Activated naive CD4-positive, alpha-beta T cell treated with anti-CD3 and anti-CD28 coated beads, Interleukin-2, amount 50 U/mL, for 24 hours (primary cell): ENCODE results near the gene SNX6.
"Not testable (repeated sequence)": the region's sequence is repeated elsewhere in the genome, so short reads cannot be mapped to it uniquely, and the experiment has no call there.

Experiments
- H3K27ac Mint-ChIP-seq: one replicate; pipeline ENCODE4 v1.8.0; 2021; ENCODE audit warnings: mild to moderate bottlenecking, mixed read lengths
- H3K27me3 Mint-ChIP-seq: one replicate; pipeline ENCODE4 v1.8.0; 2021; ENCODE audit warnings: mixed read lengths
- H3K36me3 Mint-ChIP-seq: one replicate; pipeline ENCODE4 v1.8.0; 2021; ENCODE audit warnings: mixed read lengths
- H3K4me1 Mint-ChIP-seq: one replicate; pipeline ENCODE4 v1.8.0; 2021; ENCODE audit warnings: mixed read lengths
- H3K4me3 Mint-ChIP-seq: one replicate; pipeline ENCODE4 v1.8.0; 2021; ENCODE audit warnings: mild to moderate bottlenecking, mixed read lengths
- H3K9me3 Mint-ChIP-seq: one replicate; pipeline ENCODE4 v1.8.0; 2021; ENCODE audit warnings: mixed read lengths

The SNX6 gene

DNA sequence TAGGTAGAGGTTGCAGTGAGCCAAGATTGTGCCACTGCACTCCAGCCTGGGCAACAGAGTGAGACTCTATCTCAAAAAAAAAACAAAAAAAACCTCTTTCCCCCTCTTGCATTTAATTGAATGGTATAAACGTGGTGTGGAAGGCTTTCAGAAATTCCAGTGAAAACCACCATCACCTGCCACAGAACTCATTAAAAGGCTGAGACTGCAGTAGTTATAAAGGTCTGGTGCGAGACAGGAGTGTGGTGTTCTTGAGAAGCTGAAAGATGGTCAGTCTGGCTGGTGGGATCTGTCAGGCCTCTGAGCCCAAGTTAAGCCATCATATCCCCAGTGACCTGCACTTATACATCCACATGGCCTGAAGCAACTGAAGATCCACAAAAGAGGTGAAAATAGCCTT lies 20.1 kb upstream of the SNX6 start:
- not testable (repeated sequence) for H3K36me3 Mint-ChIP-seq, H3K27ac Mint-ChIP-seq, H3K4me1 Mint-ChIP-seq, H3K4me3 Mint-ChIP-seq, H3K9me3 Mint-ChIP-seq, H3K27me3 Mint-ChIP-seq

DNA sequence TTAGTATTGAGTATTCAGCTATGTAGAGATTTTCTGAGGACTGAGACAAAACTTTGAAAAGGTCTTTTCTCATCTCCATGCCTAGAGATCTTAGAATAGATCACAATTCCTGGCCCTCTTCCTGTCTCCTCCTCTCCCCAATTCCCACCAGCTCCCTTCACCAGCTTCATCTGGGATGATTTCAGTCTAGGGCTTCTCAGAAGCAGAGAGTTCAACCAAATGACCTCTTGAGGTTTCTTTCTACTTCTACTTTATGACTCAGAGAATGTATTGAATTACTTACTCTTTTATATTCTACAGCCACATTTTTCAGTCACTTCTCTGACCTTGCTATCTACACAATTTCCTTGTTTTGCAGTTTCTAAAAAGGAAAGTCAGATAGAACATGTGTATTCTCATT lies 19.4 kb upstream of the SNX6 start:
- Mint-ChIP-seq H3K36me3 (no peaks in the 10 kb centered on the region), H3K27ac (no peak overlapping the region), H3K4me1 (no peaks in the 10 kb centered on the region), H3K4me3 (no peak overlapping the region), H3K27me3 (no peaks in the 10 kb centered on the region), H3K9me3 (no peaks in the 10 kb centered on the region)

DNA sequence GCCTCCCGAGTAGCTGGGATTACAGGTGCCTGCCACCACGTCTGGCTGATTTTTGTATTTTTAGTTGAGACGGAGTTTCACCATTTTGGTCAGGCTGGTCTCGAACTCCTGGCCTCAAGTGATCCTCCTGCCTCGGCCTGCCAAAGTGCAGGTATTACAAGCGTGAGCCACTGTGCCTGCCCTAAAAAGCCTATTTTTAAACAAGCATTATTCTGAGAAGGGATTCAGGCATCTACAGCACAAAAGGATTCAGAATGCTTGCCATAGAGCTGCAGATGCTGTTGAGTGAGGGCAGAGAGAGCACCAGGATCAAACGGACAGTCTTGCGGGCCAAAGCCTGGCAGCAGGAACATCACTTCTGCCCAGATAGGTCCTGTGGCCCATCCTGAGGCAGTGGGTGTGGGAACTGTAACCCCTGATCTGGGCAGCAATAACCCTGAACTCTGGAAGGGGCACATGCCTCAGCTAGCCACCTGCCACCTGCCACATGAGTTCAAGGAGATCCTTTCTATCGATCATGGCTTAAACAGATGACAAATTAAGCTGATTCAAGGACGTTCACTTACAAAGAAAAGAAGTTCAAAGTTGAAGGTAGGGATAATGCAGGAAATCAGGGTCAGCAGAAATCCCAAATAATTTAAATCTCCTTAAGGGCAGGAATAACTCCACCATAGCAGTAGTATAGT lies 16.8 kb upstream of the SNX6 start:
- H3K9me3 Mint-ChIP-seq, result no peaks in the 10 kb centered on the region
- no peaks in the 10 kb centered on the region for H3K36me3 Mint-ChIP-seq
- no peak overlapping the region for H3K27ac Mint-ChIP-seq
- no peak overlapping the region for H3K4me3 Mint-ChIP-seq
- no peaks in the 10 kb centered on the region for H3K27me3 Mint-ChIP-seq
- no peaks in the 10 kb centered on the region for H3K4me1 Mint-ChIP-seq

DNA sequence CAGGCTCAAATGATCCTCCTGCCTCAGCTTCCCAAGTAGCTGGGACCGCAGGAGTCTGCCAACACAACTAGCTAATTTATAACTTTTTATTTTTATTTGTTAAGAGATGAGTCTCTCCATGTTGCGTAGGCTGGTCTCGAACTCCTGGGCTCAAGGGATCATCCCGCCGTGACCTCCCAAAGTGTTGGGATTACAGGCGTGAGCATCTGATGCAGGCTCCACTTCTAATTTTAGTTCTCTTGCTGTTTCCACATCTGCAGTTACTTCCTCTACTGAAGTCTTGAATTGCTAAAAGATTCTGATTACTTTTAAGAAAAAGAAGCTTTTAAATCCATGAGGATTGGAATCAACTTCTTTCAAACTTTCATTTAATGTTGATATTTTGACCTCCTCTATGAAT lies 13.4 kb upstream of the SNX6 start:
- no peak overlapping the region for H3K4me3 Mint-ChIP-seq
- H3K27ac Mint-ChIP-seq, result no peak overlapping the region
- no peaks in the 10 kb centered on the region for H3K36me3 Mint-ChIP-seq
- H3K4me1 Mint-ChIP-seq, result no peaks in the 10 kb centered on the region
- H3K27me3 Mint-ChIP-seq, result no peaks in the 10 kb centered on the region
- H3K9me3 Mint-ChIP-seq, result no peaks in the 10 kb centered on the region

DNA sequence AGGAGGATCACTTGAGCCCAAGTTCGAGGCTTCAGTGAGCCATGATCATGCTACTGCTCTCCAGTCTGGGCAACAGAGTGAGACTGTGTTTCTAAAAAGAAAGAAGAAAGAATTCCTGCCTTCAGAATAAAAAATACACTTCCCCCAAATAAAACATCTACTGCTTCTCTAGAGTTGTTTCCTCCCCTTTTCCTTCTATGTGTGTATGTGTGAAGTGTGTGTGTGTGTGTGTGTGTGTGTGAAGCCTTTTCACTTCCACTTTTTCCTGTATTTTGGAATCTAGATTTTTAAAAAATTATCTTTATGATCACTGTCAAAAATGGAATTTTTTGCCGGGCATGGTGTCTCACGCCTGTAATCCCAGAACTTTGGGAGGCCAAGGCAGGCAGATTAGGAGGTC lies 12.6 kb upstream of the SNX6 start:
- no peaks in the 10 kb centered on the region for H3K9me3 Mint-ChIP-seq
- H3K27me3 Mint-ChIP-seq, result no peaks in the 10 kb centered on the region

DNA sequence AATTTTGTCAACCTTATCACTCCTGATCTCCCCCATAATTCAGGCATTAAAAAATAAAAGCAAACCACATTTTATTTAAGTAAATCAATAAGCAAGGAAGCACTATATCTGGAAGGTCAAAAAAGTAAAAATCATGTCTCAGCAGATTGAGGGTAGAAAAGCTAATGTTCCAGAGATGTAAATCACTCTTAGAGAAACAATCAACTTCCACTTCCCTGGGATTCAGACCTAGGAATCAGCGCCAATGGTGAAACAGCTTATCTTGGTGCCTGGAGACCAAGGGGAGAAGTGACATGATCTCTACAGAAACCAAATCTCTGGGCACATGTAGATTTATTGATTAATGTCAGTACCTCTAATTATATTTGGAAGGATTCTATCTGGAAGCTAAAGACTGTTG lies 10.9 kb upstream of the SNX6 start:
- H3K4me1 Mint-ChIP-seq, result no peaks in the 10 kb centered on the region
- no peak overlapping the region for H3K4me3 Mint-ChIP-seq
- H3K36me3 Mint-ChIP-seq, result no peaks in the 10 kb centered on the region
- no peak overlapping the region for H3K27ac Mint-ChIP-seq
- no peaks in the 10 kb centered on the region for H3K27me3 Mint-ChIP-seq
- H3K9me3 Mint-ChIP-seq, result no peaks in the 10 kb centered on the region

More for the DNA sequence above, 12.6 kb upstream of the SNX6 start:
- no peaks in the 10 kb centered on the region for H3K36me3 Mint-ChIP-seq
- H3K27ac Mint-ChIP-seq, result no peak overlapping the region
- no peaks in the 10 kb centered on the region for H3K4me1 Mint-ChIP-seq
- no peak overlapping the region for H3K4me3 Mint-ChIP-seq

DNA sequence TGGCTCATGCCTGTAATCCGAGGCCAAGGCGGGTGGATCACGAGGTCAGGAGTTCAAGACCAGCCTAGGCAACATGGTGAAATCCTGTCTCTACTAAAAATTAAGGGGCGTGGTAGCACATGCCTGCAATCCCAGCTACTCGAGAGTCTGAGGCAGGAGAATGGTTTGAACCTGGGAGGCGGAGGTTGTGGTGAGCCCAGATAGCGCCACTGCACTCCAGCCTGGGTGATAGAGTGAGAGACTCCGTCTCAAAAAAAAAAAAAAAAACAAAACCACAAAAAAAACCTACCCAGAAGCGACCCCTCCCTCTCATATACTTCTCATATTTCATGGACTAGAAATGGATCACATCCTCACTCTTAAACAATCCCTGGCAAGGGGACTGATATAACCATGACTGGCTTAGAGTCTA lies 4.4 kb upstream of the SNX6 start:
- not testable (repeated sequence) for H3K36me3 Mint-ChIP-seq, H3K4me1 Mint-ChIP-seq, H3K27ac Mint-ChIP-seq, H3K27me3 Mint-ChIP-seq, H3K4me3 Mint-ChIP-seq, H3K9me3 Mint-ChIP-seq

DNA sequence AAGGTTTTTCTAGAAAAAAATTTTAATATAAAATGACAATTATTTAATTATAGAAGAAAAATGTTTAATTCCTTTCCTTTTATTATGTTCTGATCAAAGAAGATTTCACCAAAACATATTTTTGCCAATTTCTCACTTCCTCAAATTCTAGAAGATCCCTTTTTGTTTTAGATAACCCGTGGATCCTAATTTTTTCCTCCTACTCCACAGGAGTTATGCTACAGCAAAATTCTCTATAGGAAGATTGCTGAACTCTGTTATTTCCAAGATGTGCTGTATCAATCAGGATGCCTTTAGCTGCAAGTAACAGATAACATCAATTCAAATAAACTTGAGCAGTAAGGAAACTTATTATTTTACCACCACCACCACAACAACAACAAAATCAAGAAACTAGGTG lies 3.8 kb upstream of the SNX6 start:
- Mint-ChIP-seq H3K36me3 (peaks cover 3% of the 10 kb centered on the region), H3K27ac (no peak overlapping the region), H3K4me3 (no peak overlapping the region), H3K9me3 (no peaks in the 10 kb centered on the region), H3K4me1 (peaks cover 15% of the 10 kb centered on the region), H3K27me3 (no peaks in the 10 kb centered on the region)

DNA sequence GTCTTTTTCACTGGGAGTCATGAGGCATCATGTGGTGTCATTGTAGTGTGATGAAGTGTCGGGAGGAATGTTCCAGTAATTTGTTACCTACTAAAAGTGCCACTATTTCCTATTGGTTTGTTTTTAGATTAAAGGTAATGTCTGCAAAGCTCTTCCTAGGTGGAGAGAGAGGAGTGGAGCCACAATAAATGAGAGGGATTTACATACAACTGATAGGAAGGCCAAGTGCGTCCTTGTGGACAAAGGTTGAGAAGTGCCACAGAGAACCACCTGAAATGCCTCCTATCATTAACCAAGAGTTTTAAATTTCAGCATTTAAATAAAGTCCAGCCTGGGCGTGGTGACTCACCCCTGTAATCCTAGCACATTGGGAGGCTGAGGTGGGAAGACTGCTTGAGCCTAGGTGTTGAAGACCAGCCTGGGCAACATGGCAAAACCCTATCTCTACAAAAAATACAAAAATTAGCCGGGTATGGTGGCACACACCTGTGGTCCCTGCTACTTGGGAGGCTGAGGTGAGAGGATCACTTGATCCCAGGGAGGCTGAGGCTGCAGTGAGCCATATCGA lies 2.5 kb upstream of the SNX6 start:
- peaks cover 3% of the 10 kb centered on the region for H3K36me3 Mint-ChIP-seq
- no peaks in the 10 kb centered on the region for H3K27me3 Mint-ChIP-seq
- peak overlapping the region; percentile 87 for H3K27ac Mint-ChIP-seq
- H3K4me3 Mint-ChIP-seq, result no peak overlapping the region
- no peaks in the 10 kb centered on the region for H3K9me3 Mint-ChIP-seq
- peaks cover 24% of the 10 kb centered on the region for H3K4me1 Mint-ChIP-seq

DNA sequence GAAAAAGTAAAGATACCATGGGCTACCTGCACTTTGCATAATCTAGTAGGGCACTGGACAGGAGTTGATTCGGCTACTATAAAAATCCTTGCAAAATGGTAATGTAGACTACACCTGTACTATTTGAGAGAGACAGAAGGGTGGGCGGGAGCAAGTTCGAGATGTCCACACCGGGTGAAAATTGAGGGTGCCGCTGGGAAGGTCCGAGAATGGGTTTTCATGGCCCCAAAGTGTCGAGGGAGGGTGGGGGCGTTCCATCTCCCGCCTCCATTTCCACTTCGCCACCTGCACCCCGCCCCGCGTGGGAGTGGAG lies 648 bp downstream of the SNX6 start:
- H3K27me3 Mint-ChIP-seq, result no peaks in the 10 kb centered on the region
- peaks cover 3% of the 10 kb centered on the region for H3K36me3 Mint-ChIP-seq
- peak overlapping the region; percentile 99 for H3K27ac Mint-ChIP-seq
- H3K9me3 Mint-ChIP-seq, result no peaks in the 10 kb centered on the region
- peaks cover 42% of the 10 kb centered on the region for H3K4me1 Mint-ChIP-seq
- peak overlapping the region; percentile 99 for H3K4me3 Mint-ChIP-seq

DNA sequence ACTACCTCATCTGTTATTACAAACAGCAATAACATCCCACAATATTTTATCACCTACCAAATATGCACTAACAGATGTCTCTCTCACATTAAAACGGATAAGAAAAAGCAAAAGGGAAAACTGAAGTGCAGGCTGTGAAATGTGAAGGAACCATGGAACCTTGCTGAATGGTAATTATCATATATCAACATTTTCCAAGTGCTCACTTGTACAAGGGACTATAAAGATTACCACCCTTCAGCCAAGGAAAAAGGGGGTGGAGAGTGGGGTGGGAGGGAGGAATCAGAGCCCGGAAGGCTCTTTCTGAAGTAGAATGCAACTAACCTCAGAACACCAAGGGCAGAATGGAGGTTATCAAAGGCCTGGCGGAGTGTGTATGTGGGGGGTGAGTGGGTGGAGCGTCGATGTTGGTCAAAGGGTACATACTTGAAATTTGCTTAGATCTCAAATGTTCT lies 1.2 kb downstream of the SNX6 start:
- H3K27ac Mint-ChIP-seq, result peak overlapping the region; percentile 99
- peaks cover 42% of the 10 kb centered on the region for H3K4me1 Mint-ChIP-seq
- H3K27me3 Mint-ChIP-seq, result no peaks in the 10 kb centered on the region
- H3K4me3 Mint-ChIP-seq, result peak overlapping the region; percentile 99
- H3K36me3 Mint-ChIP-seq, result peaks cover 4% of the 10 kb centered on the region
- no peaks in the 10 kb centered on the region for H3K9me3 Mint-ChIP-seq

DNA sequence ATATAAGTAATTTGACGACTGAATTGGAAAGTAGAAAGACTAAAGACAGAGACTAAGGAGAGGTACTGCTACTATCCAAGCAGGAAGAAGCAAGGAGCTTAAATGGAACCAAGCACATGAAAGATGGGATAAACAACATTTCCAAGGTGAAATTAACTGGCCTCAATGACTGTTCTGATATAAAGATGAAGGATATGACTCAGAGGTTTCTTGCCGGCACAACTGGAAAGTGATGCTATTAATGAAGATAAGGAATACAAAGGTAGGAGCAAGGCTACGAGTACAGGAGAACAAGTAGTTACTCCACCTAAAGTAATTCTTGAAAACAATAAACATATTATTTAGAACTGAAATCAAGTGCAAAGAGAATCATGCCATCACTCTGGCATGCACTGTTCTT lies 6.4 kb downstream of the SNX6 start:
- Mint-ChIP-seq H3K27me3 (no peaks in the 10 kb centered on the region), H3K27ac (no peak overlapping the region), H3K36me3 (peaks cover 11% of the 10 kb centered on the region), H3K4me1 (peaks cover 60% of the 10 kb centered on the region), H3K4me3 (no peak overlapping the region), H3K9me3 (no peaks in the 10 kb centered on the region)

DNA sequence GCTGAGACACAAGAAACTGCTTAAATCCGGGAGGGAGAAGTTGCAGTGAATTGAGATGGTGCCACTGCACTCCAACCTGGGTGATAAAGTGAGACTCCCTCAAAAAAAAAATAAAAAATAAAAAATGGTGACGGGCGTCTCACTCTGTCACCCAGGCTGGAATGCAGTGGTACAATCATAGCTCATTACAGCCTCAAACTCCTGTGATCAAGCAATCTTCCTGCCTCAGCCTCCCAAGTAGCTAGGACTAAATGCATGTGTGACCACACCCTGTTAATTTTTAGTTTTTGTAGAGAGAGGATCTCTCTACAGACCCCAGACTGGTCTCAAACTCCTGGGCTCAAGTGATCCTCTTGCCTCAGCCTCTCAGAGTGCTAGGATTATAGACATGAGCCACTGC lies 9.1 kb downstream of the SNX6 start:
- H3K36me3 Mint-ChIP-seq, result peaks cover 14% of the 10 kb centered on the region
- H3K9me3 Mint-ChIP-seq, result no peaks in the 10 kb centered on the region
- H3K4me3 Mint-ChIP-seq, result no peak overlapping the region
- H3K4me1 Mint-ChIP-seq, result peaks cover 50% of the 10 kb centered on the region
- no peaks in the 10 kb centered on the region for H3K27me3 Mint-ChIP-seq
- H3K27ac Mint-ChIP-seq, result peak overlapping the region; percentile 38

DNA sequence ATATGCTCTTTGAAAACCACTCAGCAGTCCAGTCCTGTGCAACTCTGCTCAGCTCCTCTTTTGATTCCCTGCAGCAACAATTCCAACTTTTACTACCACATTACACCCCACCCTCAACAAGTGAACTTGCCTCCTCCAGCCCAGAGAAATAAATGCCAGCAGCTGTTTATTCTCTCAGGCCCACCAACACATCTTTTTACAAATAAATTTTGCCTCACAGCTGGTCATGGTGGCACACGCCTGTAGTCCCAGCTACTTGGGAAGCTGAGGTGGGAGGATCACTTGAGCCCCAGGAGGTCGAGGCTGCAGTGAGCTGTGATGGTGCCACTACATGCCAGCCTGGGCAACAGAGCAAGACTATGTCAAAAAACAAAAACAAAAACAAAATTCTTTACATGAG lies 9.8 kb downstream of the SNX6 start:
- Mint-ChIP-seq H3K4me3 (no peak overlapping the region), H3K27ac (no peak overlapping the region), H3K36me3 (peaks cover 14% of the 10 kb centered on the region), H3K9me3 (no peaks in the 10 kb centered on the region), H3K4me1 (peaks cover 50% of the 10 kb centered on the region), H3K27me3 (no peaks in the 10 kb centered on the region)

DNA sequence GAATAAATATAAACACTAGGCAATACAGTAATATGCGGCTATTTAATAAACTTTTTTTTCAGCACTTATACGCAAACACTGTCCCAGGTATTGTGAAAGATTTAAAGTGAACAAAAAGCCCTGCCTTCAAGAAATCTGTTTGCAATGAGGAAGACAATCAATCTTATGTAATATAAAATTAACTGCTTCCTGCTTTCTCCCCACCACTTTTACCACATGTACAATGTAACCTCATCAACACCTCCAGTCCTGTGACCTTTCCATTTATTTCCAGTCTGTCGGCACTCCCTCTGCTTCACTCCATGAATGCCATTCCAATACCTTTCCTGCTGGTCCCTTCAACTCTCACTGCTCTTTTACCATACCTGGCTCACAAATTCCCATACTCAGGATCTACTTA lies 10.5 kb downstream of the SNX6 start:
- Mint-ChIP-seq H3K4me1 (peaks cover 51% of the 10 kb centered on the region), H3K27ac (no peak overlapping the region), H3K9me3 (no peaks in the 10 kb centered on the region), H3K27me3 (no peaks in the 10 kb centered on the region), H3K36me3 (peaks cover 17% of the 10 kb centered on the region), H3K4me3 (no peak overlapping the region)

DNA sequence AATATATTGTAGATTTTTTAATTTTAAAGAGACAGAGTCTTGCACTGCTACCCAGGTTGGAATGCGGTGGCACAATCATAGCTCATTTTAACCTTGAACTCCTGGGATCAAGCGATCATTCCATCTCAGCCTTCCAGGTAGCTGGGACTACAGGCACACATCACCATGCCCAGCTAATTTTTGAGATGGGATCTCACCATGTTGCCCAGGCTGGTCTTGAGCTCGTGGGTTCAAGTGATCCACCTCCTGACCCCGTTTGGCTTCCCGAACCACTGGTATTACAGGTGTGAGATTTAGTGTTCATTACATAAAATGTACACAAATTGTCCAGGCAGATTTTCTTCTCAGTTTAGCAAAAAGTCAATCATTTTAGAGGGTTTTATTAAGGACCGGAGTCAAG lies 13.6 kb downstream of the SNX6 start:
- Mint-ChIP-seq H3K9me3 (no peaks in the 10 kb centered on the region), H3K27me3 (no peaks in the 10 kb centered on the region), H3K4me1 (peaks cover 35% of the 10 kb centered on the region), H3K4me3 (no peak overlapping the region), H3K27ac (no peak overlapping the region), H3K36me3 (peaks cover 10% of the 10 kb centered on the region)

DNA sequence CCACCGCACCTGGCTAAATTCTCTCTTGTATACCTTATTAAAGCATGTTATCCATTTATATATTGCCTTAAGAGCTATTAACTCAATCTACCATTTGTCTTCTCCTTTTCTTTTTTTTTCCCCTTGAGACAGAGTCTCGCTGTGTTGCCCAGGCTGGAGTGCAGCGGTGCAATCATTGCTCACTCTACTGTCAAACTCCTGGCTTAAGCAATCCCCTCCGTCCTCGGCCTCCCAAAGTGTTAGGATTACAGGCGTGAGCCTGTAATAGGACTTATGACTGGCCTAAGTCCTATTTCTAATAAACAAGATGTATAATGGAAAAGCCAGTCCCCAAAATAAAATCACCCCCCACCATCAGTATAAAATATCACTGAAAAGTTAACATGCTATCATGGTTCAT lies 14.4 kb downstream of the SNX6 start:
- Mint-ChIP-seq H3K9me3 (no peaks in the 10 kb centered on the region), H3K27ac (no peak overlapping the region), H3K36me3 (peaks cover 10% of the 10 kb centered on the region), H3K27me3 (no peaks in the 10 kb centered on the region), H3K4me1 (peaks cover 30% of the 10 kb centered on the region), H3K4me3 (no peak overlapping the region)
